Measurements from ENCODE around the gene FAM3D. TPM values are rescaled to one million over a fixed set of nuclear protein-coding genes. Genes with fewer than 3 reads are reported as not detected.

The FAM3D gene
- total RNA-seq, 1 experiment from 2014 or later: not detected

DNA sequence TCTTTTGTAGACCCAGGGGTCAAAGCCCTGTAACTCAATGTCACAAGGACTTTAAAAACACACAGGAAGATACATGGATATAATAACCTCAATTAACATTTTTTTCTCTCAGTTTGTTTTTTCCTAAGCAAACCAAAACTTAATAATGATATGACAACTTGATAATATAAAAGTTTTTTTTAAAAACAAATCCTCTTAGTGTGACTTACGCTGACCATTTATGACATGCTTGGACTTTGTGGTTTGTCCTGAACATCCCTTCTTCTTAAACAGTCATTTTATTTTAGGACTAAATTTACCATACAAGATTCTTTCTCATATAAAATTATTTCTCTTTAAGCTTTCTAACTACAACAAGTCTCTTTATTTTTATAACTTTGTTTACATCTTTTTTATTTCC lies 25.4 kb upstream of the FAM3D start:
- BruUV-seq (replicated peaks): no TSS peak
- no peaks in the 10 kb centered on the region for H3K36me3 ChIP-seq (ENCODE audit: insufficient read depth, low read length, poor library complexity, severe bottlenecking)
- CTCF ChIA-PET: no interaction called here

DNA sequence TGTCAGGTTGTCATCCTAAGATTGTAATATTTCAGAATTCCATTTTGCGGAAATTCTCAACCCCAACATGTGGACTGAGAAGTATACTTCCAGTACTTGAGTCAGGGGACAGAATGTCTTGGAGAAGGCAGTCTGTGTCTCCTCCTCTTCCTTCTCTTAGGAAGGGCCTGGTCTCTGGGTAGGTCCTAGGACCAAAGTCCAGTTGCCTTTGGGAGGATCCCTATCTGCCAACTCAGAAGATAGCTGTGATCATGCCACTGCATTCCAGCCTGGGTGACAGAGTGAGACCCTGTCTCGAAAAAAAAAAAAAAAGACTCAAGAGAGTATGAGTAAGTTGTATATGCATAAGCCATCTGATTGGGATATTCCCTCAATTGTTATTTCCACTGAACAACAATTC lies 23.9 kb upstream of the FAM3D start:
- peaks cover 6% of the 10 kb centered on the region for H3K9me3 ChIP-seq (ENCODE audit: low read depth, low read length, poor library complexity, severe bottlenecking)
- intact Hi-C loops (cut with micrococcal nuclease; ENCODE audit: unreplicated experiment): no loop called here
- ChIA-PET CTCF (no interaction called here), POLR2A (ENCODE audit: low non-redundant PET) (no interaction called here)
- H3K36me3 ChIP-seq (ENCODE audit: insufficient read depth, low read length, poor library complexity, severe bottlenecking): no peaks in the 10 kb centered on the region
- no peak overlapping the region for H3K27ac ChIP-seq (ENCODE audit: low read depth, low read length, poor library complexity, severe bottlenecking)
- no TSS peak for BruUV-seq (replicated peaks)
- H3K27me3 ChIP-seq (replicated peaks; ENCODE audit: insufficient read depth, low read depth, low read length, poor library complexity): no peaks in the 10 kb centered on the region
- TF ChIP-seq, protein P1, sequence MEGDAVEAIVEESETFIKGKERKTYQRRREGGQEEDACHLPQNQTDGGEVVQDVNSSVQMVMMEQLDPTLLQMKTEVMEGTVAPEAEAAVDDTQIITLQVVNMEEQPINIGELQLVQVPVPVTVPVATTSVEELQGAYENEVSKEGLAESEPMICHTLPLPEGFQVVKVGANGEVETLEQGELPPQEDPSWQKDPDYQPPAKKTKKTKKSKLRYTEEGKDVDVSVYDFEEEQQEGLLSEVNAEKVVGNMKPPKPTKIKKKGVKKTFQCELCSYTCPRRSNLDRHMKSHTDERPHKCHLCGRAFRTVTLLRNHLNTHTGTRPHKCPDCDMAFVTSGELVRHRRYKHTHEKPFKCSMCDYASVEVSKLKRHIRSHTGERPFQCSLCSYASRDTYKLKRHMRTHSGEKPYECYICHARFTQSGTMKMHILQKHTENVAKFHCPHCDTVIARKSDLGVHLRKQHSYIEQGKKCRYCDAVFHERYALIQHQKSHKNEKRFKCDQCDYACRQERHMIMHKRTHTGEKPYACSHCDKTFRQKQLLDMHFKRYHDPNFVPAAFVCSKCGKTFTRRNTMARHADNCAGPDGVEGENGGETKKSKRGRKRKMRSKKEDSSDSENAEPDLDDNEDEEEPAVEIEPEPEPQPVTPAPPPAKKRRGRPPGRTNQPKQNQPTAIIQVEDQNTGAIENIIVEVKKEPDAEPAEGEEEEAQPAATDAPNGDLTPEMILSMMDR (conservative IDR thresholded peaks at IDR 0.05; ENCODE audit: low read depth, low read length): no peak
- no peak for TF ChIP-seq EZH2 (IDR thresholded peaks at IDR 0.05; ENCODE audit: borderline replicate concordance, low read depth, low read length, poor library complexity, severe bottlenecking)
- H3K4me1 ChIP-seq (ENCODE audit: insufficient read depth, low read length, poor library complexity, severe bottlenecking): no peaks in the 10 kb centered on the region
- DNase-seq (ENCODE audit: low spot score): no peak
- no peak overlapping the region for H3K4me3 ChIP-seq (ENCODE audit: low read depth, low read length, poor library complexity, severe bottlenecking)

More for the DNA sequence above, 25.4 kb upstream of the FAM3D start:
- H3K9me3 ChIP-seq (ENCODE audit: low read depth, low read length, poor library complexity, severe bottlenecking): peaks cover 6% of the 10 kb centered on the region
- no peaks in the 10 kb centered on the region for H3K4me1 ChIP-seq (ENCODE audit: insufficient read depth, low read length, poor library complexity, severe bottlenecking)
- H3K27me3 ChIP-seq (replicated peaks; ENCODE audit: insufficient read depth, low read depth, low read length, poor library complexity): no peaks in the 10 kb centered on the region
- no peak overlapping the region for H3K4me3 ChIP-seq (ENCODE audit: low read depth, low read length, poor library complexity, severe bottlenecking)
- no peak for TF ChIP-seq EZH2 (IDR thresholded peaks at IDR 0.05; ENCODE audit: borderline replicate concordance, low read depth, low read length, poor library complexity, severe bottlenecking)
- TF ChIP-seq, protein P1 (conservative IDR thresholded peaks at IDR 0.05; ENCODE audit: low read depth, low read length): no peak
- no peak for DNase-seq (ENCODE audit: low spot score)
- POLR2A ChIA-PET (ENCODE audit: low non-redundant PET): no interaction called here
- intact Hi-C loops (cut with micrococcal nuclease; ENCODE audit: unreplicated experiment): no loop called here
- no peak overlapping the region for H3K27ac ChIP-seq (ENCODE audit: low read depth, low read length, poor library complexity, severe bottlenecking)

DNA sequence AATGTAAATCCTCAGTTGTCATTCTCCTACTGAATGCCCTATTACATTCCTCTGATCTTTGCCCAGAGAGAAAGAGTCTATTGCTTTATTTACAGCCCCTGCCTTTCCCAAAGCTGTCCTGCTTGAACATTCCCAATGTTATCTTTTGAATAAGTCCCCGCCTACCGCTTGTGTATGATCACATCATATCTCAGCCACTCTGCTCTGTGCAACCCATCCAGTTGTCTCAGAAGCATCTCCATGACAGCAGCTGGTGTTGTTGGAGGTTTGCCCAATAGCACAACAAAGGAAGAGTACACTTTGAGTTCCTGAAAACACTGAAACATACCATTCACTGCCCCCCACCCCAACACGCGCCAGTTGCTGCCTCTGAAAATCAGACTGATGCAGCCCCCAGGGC lies 22.0 kb upstream of the FAM3D start:
- H3K36me3 ChIP-seq (ENCODE audit: insufficient read depth, low read length, poor library complexity, severe bottlenecking): no peaks in the 10 kb centered on the region
- peaks cover 6% of the 10 kb centered on the region for H3K9me3 ChIP-seq (ENCODE audit: low read depth, low read length, poor library complexity, severe bottlenecking)
- H3K27me3 ChIP-seq (replicated peaks; ENCODE audit: insufficient read depth, low read depth, low read length, poor library complexity): no peaks in the 10 kb centered on the region
- no TSS peak for BruUV-seq (replicated peaks)
- intact Hi-C loops (cut with micrococcal nuclease; ENCODE audit: unreplicated experiment): no loop called here
- ChIA-PET CTCF (no interaction called here), POLR2A (ENCODE audit: low non-redundant PET) (no interaction called here)
- TF ChIP-seq, protein P1 (conservative IDR thresholded peaks at IDR 0.05; ENCODE audit: low read depth, low read length): no peak
- no peak for TF ChIP-seq EZH2 (IDR thresholded peaks at IDR 0.05; ENCODE audit: borderline replicate concordance, low read depth, low read length, poor library complexity, severe bottlenecking)
- no peak for DNase-seq (ENCODE audit: low spot score)
- H3K4me1 ChIP-seq (ENCODE audit: insufficient read depth, low read length, poor library complexity, severe bottlenecking): no peaks in the 10 kb centered on the region
- no peak overlapping the region for H3K27ac ChIP-seq (ENCODE audit: low read depth, low read length, poor library complexity, severe bottlenecking)
- no peak overlapping the region for H3K4me3 ChIP-seq (ENCODE audit: low read depth, low read length, poor library complexity, severe bottlenecking)
